Measurements from ENCODE around the gene LRIG2. TPM values are rescaled to one million over a fixed set of nuclear protein-coding genes. Genes with fewer than 3 reads are reported as not detected.

Gene LRIG2
- total and polyA plus RNA-seq, 2 donors (not counting 3 experiments of a cell fraction or from before 2014, with no cell fraction given): 8.4 to 20.1 TPM

DNA sequence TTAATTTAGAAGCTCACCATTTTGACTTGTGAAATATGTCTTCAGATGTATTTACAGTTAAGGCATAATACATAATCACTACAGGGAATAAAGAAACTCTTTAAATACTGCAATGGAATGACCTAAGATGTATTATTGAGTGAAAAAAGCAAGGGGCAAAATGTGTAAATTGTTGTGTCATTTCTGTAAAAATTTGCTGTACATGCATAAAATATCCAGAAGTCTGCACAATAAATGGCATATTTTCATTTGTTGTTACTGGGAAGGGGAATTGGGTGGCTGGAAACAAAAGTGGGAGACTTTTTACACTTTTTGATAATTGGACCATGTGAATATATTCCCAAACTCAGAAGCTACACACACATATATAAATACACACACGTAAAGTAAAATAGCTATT lies 17.1 kb downstream of the LRIG2 start:
- no peaks in the 10 kb centered on the region for H3K4me1 ChIP-seq (ENCODE audit: control insufficient read depth, extremely low read depth, insufficient read depth, low read length)
- dilution Hi-C loops (cut with MboI; ENCODE audit: extremely low pct_ligation_motif_present, low sequenced_read_pairs) (no loop called here), intact Hi-C loops (cut with micrococcal nuclease) (no loop called here)
- H4K20me1 ChIP-seq (replicated peaks; ENCODE audit: control insufficient read depth, extremely low read depth, insufficient read depth, low read length): no peaks in the 10 kb centered on the region
- no peak overlapping the region for H3K4me3 ChIP-seq (replicated peaks in 1 of 3; ENCODE audit: insufficient read depth in 1 of 3, low read depth in 1 of 3, low read length in 3 of 3)
- ChIA-PET POLR2A (no interaction called here), CTCF (interaction anchor here (1.1 to 1.4 kb wide), 2 partner anchors 17 to 19 kb away, joined by 4 to 5 read pairs; partner anchors contain the start of gene LRIG2)
- H3K9me3 ChIP-seq (replicated peaks; ENCODE audit: control insufficient read depth, insufficient read depth, low read length): no peaks in the 10 kb centered on the region
- H3K27ac ChIP-seq (ENCODE audit: insufficient read depth, low read depth, low read length): no peak overlapping the region
- no TSS peak for BruUV-seq (replicated peaks)
- FAIRE-seq (no peak), DNase-seq (ENCODE audit: low read depth, low spot score) (no peak)
- no peak overlapping the region for H2AFZ ChIP-seq (ENCODE audit: low read depth, low read length)
- TF ChIP-seq FOS (IDR thresholded peaks at IDR 0.05; ENCODE audit: borderline replicate concordance, insufficient read depth, low read length) (no peak), GATA2 (IDR thresholded peaks at IDR 0.05; ENCODE audit: insufficient read depth, insufficient read length, low read depth, low read length) (no peak), MYC (IDR thresholded peaks at IDR 0.05; ENCODE audit: low read depth, low read length) (no peak), JUN (IDR thresholded peaks at IDR 0.05; ENCODE audit: borderline replicate concordance, insufficient read depth, insufficient read length, low read depth) (no peak), POLR2AphosphoS5 (IDR thresholded peaks at IDR 0.05; ENCODE audit: insufficient read depth, low read depth, low read length) (no peak), POLR2A (IDR thresholded peaks at IDR 0.05; ENCODE audit: low read depth, low read length) (no peak), EZH2 (IDR thresholded peaks at IDR 0.05; ENCODE audit: borderline replicate concordance, low read depth, low read length, severe bottlenecking) (no peak)
- TF ChIP-seq, protein P1, sequence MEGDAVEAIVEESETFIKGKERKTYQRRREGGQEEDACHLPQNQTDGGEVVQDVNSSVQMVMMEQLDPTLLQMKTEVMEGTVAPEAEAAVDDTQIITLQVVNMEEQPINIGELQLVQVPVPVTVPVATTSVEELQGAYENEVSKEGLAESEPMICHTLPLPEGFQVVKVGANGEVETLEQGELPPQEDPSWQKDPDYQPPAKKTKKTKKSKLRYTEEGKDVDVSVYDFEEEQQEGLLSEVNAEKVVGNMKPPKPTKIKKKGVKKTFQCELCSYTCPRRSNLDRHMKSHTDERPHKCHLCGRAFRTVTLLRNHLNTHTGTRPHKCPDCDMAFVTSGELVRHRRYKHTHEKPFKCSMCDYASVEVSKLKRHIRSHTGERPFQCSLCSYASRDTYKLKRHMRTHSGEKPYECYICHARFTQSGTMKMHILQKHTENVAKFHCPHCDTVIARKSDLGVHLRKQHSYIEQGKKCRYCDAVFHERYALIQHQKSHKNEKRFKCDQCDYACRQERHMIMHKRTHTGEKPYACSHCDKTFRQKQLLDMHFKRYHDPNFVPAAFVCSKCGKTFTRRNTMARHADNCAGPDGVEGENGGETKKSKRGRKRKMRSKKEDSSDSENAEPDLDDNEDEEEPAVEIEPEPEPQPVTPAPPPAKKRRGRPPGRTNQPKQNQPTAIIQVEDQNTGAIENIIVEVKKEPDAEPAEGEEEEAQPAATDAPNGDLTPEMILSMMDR (IDR thresholded peaks at IDR 0.05; ENCODE audit: extremely low read depth in 1 of 2, insufficient read depth in 1 of 2, low read depth in 1 of 2, low read length in 2 of 2): no peak
- TF ChIP-seq, protein P2, sequence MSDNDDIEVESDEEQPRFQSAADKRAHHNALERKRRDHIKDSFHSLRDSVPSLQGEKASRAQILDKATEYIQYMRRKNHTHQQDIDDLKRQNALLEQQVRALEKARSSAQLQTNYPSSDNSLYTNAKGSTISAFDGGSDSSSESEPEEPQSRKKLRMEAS (IDR thresholded peaks at IDR 0.05; ENCODE audit: insufficient read depth, insufficient read length): no peak
- H3K9ac ChIP-seq (replicated peaks; ENCODE audit: extremely low read depth, insufficient read depth, low read length): no peak overlapping the region
- H3K27me3 ChIP-seq (ENCODE audit: control insufficient read depth in 2 of 2, insufficient read depth in 2 of 2, low read length in 2 of 2): no peaks in the 10 kb centered on the region
- H3K4me2 ChIP-seq (ENCODE audit: insufficient read depth, low read length): no peak overlapping the region
- no peaks in the 10 kb centered on the region for H3K9me1 ChIP-seq (replicated peaks; ENCODE audit: control insufficient read depth, extremely low read depth, insufficient read depth, low read length)
- H3K79me2 ChIP-seq (ENCODE audit: control insufficient read depth, insufficient read depth, low read length): peaks cover 43% of the 10 kb centered on the region
- H3K36me3 ChIP-seq (ENCODE audit: control insufficient read depth in 2 of 2, extremely low read depth in 1 of 2, insufficient read depth in 2 of 2, low read length in 2 of 2): peaks cover 2 to 4% of the 10 kb centered on the region in 2 experiments
